Ascending aorta (tissue), 2 donors: Measurements from ENCODE around the gene YAP1. TPM values are rescaled to one million over a fixed set of nuclear protein-coding genes. Genes with fewer than 3 reads are reported as not detected.
A peak's percentile ranks its signal among the peaks of the same experiment; 100 is the strongest.
"Not testable (repeated sequence)": the region's sequence is repeated elsewhere in the genome, so short reads cannot be mapped to it uniquely, and the experiment has no call there.

Experiments used
- DNase-seq, 2 donors: peaks; one replicate each; pipeline ENCODE4 v3.0.0-alpha.2; 2019; ENCODE audit warnings: low spot score in 2 of 2
- H3K27ac ChIP-seq, 2 donors: fragments of 200-600 bp; sonication (generic); one replicate each; pipeline ENCODE4 v1.5.1; 2016 to 2017; ENCODE audit warnings: mild to moderate bottlenecking in 1 of 2
- H3K27me3 ChIP-seq: fragments of 200-600 bp; sonication (generic); one replicate; pipeline ENCODE4 v1.5.1; 2017
- H3K36me3 ChIP-seq, 2 donors: fragments of 200-600 bp; sonication (generic); one replicate each; pipeline ENCODE4 v1.5.1; 2016
- H3K4me1 ChIP-seq, 2 donors: fragments of 200-600 bp; sonication (generic); one replicate each; pipeline ENCODE4 v1.5.1; 2016 to 2017; ENCODE audit warnings: mild to moderate bottlenecking in 1 of 2
- H3K4me3 ChIP-seq, 2 donors: fragments of 200-600 bp; sonication (generic); one replicate each; pipeline ENCODE4 v1.5.1; 2016 to 2017; ENCODE audit warnings: mild to moderate bottlenecking in 1 of 2
- H3K9me3 ChIP-seq, 2 donors: fragments of 200-600 bp; sonication (generic); one replicate each; pipeline ENCODE4 v1.5.1; 2016
- intact Hi-C: fragments of 100-400 bp; cut with DNase I; formaldehyde crosslinking; loops from one replicate; pipeline ENCODE4 v1.15.1; 2023
- total RNA-seq: library from RNA; depleted of rRNA; stranded (reverse); fragments of >200 nt; gene quantifications from one replicate; pipeline ENCODE4 v1.1.0, GENCODE V29; 2016
- TF ChIP-seq, protein P1 (sequence below), 3 experiments: fragments of 200-600 bp in 2 of 3; fragments of 450-650 bp in 1 of 3; sonication (generic) in 2 of 3; IDR thresholded peaks; one replicate each; pipeline ENCODE4 v1.5.1; 2016 to 2019; ENCODE audit warnings: antibody characterized with exemption in 3 of 3, mild to moderate bottlenecking in 1 of 3, moderate library complexity in 1 of 3

Gene YAP1
- total RNA-seq, 1 donor from 2014 or later = 516 TPM

DNA sequence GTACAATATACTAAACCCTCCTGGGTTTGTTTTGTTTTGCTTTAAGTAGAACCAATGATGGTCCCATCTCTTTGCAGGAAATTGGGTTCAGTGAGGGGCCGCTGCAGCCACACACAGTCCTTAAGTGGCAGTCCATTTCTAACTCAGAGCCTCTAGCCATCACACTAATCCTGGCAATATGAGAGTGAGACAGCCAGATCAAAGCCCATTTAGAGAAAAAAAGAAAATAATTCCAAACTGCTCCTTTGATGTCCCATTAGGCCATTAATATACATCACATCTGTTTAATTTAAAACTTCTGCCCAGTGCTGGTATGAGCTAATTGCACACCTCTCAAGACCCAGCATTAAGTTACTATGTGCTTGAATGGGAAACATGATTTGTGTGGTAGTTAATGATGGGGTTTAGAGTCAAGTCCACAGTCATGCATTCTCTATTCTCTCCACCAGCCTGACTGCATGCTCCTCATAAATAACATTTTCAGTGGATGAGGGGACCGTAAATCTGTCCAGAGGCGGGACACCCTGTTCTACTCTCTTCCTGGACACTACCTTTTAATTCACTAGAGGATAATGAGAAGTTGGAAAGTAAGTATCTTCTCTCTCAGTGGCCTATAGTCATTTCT is 153.2 kb downstream of the YAP1 start:
- H3K27ac ChIP-seq = no peak overlapping the region
- intact Hi-C loops = no loop called here
- TF ChIP-seq, protein P1, sequence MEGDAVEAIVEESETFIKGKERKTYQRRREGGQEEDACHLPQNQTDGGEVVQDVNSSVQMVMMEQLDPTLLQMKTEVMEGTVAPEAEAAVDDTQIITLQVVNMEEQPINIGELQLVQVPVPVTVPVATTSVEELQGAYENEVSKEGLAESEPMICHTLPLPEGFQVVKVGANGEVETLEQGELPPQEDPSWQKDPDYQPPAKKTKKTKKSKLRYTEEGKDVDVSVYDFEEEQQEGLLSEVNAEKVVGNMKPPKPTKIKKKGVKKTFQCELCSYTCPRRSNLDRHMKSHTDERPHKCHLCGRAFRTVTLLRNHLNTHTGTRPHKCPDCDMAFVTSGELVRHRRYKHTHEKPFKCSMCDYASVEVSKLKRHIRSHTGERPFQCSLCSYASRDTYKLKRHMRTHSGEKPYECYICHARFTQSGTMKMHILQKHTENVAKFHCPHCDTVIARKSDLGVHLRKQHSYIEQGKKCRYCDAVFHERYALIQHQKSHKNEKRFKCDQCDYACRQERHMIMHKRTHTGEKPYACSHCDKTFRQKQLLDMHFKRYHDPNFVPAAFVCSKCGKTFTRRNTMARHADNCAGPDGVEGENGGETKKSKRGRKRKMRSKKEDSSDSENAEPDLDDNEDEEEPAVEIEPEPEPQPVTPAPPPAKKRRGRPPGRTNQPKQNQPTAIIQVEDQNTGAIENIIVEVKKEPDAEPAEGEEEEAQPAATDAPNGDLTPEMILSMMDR (IDR thresholded peaks at IDR 0.05) = no peak
- DNase-seq = peak in 1 of 2 donors; percentile 19
- H3K4me3 ChIP-seq = no peak overlapping the region
- H3K4me1 ChIP-seq = no peaks in the 10 kb centered on the region
- no peaks in the 10 kb centered on the region for H3K27me3 ChIP-seq
- H3K36me3 ChIP-seq = no peaks in the 10 kb centered on the region
- H3K9me3 ChIP-seq = no peaks in the 10 kb centered on the region

DNA sequence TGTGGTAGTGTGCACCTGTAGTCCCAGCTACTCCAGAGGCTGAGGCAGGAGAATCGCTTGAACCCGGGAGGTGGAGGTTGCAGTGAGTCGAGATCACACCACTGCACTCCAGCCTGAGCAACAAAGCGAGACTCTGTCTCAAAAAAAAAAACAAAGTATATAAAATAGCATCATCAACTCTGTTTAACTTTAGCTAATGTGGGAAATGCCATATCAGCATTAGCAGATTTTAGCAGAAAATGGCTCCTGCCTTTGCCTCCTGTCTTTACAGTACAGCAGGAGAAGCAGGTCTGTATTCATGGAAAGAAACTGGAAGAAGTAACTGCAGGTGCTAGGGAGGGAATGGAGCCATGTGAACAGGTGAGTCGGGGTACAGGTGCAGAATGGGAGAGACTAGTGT is 154.5 kb downstream of the YAP1 start:
- H3K27ac ChIP-seq, H3K27me3 ChIP-seq, H3K4me3 ChIP-seq, H3K4me1 ChIP-seq, H3K9me3 ChIP-seq, H3K36me3 ChIP-seq: not testable (repeated sequence)
- intact Hi-C loops = loop anchor here (5.0 kb wide), 2 partner anchors 47 to 217 kb away; partner anchors contain the start of gene CFAP300
- DNase-seq = peak in 1 of 2 donors; percentile 35

DNA sequence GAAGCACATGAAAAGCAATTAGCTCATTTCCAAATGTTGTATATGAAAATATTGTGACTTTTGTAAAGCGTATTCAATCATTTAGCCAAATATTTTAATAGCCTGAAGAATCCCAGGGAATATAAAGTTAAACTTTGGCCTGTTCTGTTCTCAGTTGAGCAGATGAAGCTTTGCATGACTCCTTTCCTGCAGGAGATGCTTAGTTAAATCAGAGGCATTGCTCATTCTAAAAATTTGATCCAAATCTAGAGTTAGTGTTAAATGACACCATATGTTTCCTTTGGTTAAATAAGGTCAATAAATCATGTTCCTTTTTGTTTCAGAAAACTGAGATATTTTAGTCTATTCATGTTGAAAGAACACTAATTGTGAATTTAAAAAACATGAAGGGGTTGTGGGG is 155.9 kb downstream of the YAP1 start:
- Histone ChIP-seq H3K9me3 (no peaks in the 10 kb centered on the region), H3K4me3 (no peak overlapping the region), H3K36me3 (no peaks in the 10 kb centered on the region), H3K4me1 (peaks cover 0 to 4% of the 10 kb centered on the region in 2 donors), H3K27me3 (no peaks in the 10 kb centered on the region), H3K27ac (no peak overlapping the region)
- TF ChIP-seq, protein P1 (IDR thresholded peaks at IDR 0.05) = no peak
- DNase-seq = no peak
- intact Hi-C loops = loop anchor here (5.0 kb wide), 2 partner anchors 49 to 219 kb away; partner anchors contain the start of gene CFAP300

DNA sequence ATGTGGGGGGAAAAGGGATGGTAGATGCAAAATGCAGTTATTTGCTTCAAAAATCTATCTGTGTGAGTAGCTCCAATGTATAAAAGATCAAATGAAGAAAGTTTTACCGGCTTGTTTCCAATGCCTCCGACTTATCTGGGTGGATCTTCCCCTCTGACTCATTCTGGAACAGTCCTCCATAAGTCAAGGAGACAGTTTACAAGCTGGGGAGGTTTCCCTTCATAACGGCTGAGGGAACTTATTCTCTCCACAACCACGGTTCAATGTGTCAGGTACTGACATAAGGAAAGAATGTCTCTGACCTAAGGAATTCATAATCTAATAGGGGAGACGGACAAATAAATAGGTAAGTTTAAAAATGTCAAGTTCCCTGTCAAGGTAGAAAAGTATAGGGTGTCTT is 157.4 kb downstream of the YAP1 start:
- TF ChIP-seq, protein P1 (IDR thresholded peaks at IDR 0.05) = no peak
- Histone ChIP-seq H3K4me3 (peak overlapping the region in 1 of 2 donors; percentile 59), H3K4me1 (peaks cover 0 to 4% of the 10 kb centered on the region in 2 donors), H3K36me3 (no peaks in the 10 kb centered on the region), H3K27ac (peak overlapping the region; percentile 35 to 43), H3K9me3 (no peaks in the 10 kb centered on the region), H3K27me3 (no peaks in the 10 kb centered on the region)
- intact Hi-C loops = loop anchor here (1.0 to 5.0 kb wide), 3 partner anchors 50 to 220 kb away; partner anchors contain the start of genes CFAP300 and YAP1
- peak in 1 of 2 donors; percentile 46 for DNase-seq

DNA sequence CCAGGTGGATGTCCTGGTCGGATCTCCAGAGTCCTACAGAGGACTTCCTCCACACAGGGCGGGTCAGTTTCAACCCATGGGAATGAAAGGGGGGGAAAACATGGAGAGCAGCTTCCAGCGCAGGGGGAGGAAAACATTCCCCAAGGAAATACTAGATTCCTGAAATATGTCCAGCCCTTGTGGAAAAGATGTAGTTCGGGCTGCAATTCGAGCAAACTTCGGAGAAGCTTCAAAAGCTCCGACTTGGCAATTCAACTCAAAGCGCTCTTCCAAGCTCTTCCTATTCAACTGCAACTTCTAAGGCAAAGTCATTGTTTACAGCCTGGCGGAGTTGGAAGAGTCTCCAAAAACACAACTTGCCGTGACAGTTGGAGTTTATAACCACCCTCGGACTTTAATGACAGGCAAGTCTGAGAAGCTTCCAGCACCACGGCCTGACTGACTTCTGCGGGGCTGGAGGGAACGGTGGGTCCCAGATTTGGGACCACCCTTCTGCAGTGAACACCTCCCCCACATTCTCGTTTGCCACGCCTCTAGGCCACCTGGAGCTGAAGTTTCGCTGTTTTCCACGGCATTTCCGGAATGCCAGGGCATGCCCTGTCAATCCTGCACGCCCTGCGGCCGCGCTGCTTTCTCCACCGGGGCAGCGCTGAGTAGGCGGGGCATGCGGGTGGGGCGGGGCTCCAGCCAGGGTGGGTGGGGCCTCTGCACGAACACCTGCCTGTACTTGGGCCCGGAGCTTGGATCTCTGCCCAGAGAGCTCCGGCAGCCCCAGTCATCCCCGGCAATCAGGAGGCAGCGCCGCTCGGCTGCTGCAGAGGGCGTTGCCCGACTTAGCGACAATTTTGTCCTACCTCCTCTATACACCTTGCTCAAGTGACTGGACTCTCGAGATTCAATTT is 158.1 kb downstream of the YAP1 start:
- Histone ChIP-seq H3K27ac (peak overlapping the region; percentile 35 to 43), H3K36me3 (no peaks in the 10 kb centered on the region), H3K27me3 (no peaks in the 10 kb centered on the region), H3K4me1 (peaks cover 0 to 4% of the 10 kb centered on the region in 2 donors), H3K4me3 (peak overlapping the region; percentile 47 to 59), H3K9me3 (no peaks in the 10 kb centered on the region)
- TF ChIP-seq, protein P1 (IDR thresholded peaks at IDR 0.05) = peak; percentile 27 to 79 (median 47)
- DNase-seq = peak; percentile 37 to 88
- intact Hi-C loops = loop anchor here (1.0 to 5.0 kb wide), 3 partner anchors 51 to 221 kb away; partner anchors contain the start of genes CFAP300 and YAP1
